ENCODE data around the gene TMEM17.

The TMEM17 gene

DNA sequence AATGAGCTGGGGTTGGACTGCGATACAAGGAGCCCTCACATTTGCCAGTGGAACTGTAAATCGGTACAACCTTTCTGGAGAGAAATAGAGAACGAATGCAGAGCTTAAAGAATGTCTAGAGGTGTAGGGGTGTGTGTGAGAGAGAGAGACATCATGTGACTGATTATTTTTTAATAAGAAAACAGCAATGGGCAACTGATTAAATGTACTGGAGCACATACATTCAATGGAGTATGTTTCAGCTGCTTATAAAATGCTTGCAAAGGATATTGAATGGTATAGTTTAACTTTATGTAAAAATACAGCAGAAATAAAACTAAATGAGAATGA, 391 bp upstream of the TMEM17 start:
- no peak for DNase-seq

- DNase-seq = peak; percentile 39
Observed at GRCh38 chr2:62505109-62505749, 766 bp downstream of the TMEM17 start.

DNA sequence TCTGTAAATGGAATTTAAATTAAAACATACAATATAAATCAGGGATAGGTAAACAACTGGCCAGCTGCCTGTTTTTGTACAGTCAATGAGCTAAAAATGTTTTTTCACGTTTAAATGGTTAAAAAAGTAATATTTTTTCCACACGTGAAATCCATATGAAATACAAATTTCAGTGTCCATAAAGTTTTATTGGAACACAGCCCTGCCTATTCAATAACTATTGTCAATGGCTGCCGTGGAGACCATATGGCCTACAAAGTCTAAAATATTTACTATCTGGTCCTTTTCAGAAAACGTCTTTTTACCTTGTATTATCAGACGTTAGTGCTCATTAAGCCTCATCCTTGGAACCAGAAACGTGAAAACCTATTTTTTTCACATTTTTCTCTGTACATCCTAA, 1.3 kb downstream of the TMEM17 start:
- DNase-seq = no peak

GRCh38 chr2:62501794-62502500, 4.0 kb downstream of the TMEM17 start:
- DNase-seq = no peak

- DNase-seq = no peak
Observed at GRCh38 chr2:62501069-62501468, 4.9 kb downstream of the TMEM17 start.

DNA sequence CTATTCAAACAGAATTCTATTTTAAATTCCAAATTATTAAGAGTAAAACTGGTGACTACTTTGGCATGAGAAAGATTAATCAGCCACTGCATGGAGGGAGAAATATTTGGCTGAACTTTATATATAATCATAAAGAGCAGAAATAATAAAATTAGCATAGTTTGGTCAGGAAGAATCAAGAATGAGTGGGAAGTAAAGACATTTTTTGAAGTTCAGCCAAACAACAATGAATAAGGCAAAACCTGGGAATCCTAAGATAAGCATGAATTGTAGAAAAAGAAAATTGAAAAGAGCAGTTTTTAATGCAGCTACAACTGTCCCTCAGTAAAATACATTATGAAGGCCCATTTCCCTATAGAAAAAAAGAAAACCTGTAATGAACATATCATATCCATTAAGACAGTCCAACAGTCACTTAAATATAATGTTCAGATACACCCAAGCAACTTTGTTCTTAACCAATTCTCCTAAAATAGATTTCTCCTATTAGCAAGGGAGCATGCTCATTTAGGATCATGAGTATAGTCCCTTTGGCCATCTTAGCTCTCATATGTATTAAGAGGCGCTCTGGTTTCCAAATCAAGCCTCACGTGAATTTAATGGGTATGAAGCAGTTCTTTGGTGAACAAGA, 6.5 kb downstream of the TMEM17 start:
- no peak for DNase-seq

DNA sequence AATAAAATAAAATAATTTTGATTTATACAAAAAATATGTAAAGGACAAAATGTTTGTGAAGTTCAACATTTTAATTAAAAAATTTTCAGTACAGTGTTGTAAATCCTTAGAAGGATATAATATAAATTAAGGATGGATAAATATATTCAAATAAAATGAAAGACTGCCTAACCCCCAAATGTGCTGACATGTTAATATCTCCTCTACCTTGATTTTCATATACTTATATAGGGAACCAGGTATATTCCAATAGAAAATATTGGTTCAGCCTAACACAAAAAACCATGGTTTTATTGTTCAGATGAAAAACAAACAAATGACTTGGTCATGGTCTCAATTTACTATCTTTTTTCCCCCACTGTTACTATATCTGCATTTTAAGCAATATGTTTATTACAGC, 7.3 kb downstream of the TMEM17 start:
- no peak for DNase-seq

- no peak for DNase-seq
Observed at GRCh38 chr2:62495761-62496160, 10.2 kb downstream of the TMEM17 start.

- DNase-seq = no peak
Observed at GRCh38 chr2:62492048-62492447, 13.9 kb downstream of the TMEM17 start.

- DNase-seq = no peak
Observed at GRCh38 chr2:62489702-62490101, 16.3 kb downstream of the TMEM17 start.

- no peak for DNase-seq
Observed at GRCh38 chr2:62489162-62489561, 16.8 kb downstream of the TMEM17 start.

DNA sequence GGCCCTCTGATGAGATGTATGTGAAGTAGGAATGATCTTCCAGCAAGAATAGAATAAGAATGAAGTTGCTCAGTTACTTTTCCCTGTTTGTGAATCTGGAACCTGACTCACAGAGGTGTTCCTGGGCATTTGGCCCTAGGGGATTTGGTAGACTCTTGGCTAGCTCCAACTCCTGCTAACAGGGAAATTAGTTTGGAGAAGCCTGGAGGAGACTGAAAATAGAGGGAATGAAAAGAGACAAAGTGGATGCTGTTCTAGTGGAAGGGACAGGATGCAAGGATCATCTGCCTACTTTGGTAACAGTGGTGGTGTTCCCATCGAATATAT, 19.6 kb downstream of the TMEM17 start:
- no peak for DNase-seq

GRCh38 chr2:62485761-62486438, 20.1 kb downstream of the TMEM17 start:
- DNase-seq = no peak

DNA sequence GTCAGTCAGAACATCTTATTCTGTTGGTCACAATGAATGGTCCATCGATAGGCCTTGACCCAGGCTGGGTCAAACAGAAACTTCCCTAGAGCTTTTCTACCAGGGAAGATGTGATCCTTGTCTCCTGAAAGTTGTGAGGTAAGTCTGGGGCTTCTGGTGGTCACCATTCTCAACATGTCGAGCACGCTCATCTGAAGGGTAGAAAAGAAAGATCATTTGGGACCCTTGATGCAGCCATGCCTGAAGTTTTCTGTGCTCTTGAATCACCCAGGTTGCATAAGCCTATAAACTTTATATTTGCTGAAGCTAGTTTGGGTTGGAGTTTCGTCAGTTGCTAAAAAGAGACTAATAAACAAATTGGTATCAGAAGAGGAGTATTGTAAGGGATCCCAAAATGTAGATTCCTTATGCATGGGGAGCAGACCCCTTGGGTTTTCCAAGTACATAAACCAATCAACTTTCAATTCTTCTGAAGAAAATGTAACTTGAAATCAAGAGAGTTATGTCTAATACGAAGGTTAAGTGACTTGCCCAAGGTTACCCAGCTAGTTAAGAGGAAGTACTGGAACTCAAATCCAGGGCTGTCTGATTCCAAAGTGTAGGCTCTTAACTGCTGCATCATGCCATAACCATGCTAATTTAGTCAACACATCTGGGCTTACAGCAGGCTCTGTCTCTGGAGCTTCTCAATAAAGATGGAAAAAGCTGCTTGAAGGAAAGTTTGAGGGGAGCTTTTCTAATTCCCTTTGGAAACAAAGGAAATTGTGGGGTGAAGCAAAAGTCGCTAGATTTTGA, 23.2 kb downstream of the TMEM17 start:
- DNase-seq = no peak

GRCh38 chr2:62479917-62480316, 26.1 kb downstream of the TMEM17 start:
- no peak for DNase-seq

DNA sequence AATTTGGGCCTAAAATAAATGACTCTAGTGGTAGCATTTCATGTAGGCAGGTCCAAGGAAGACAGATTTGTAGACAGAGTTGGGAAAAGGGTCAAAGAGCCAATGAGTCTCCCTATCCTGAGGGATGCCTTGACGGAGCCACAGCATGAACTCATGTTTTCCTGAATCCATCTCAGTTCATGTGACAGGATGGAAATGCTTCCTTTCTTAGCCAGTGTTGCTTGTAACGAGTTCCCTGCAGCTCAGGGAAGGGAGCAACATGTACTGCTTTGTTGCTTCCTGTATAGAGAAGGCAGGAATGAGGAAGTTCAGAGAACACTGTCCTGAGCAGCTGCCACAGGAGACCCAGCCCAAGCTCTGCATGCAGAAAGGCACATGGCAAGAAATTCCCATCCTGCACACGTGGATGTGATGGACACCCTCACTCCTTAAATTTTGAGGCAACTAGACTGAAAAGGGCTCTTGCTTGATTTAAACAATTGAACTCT, 27.9 kb downstream of the TMEM17 start:
- DNase-seq = no peak

- DNase-seq = no peak
Observed at GRCh38 chr2:62477573-62477972, 28.4 kb downstream of the TMEM17 start.

DNA sequence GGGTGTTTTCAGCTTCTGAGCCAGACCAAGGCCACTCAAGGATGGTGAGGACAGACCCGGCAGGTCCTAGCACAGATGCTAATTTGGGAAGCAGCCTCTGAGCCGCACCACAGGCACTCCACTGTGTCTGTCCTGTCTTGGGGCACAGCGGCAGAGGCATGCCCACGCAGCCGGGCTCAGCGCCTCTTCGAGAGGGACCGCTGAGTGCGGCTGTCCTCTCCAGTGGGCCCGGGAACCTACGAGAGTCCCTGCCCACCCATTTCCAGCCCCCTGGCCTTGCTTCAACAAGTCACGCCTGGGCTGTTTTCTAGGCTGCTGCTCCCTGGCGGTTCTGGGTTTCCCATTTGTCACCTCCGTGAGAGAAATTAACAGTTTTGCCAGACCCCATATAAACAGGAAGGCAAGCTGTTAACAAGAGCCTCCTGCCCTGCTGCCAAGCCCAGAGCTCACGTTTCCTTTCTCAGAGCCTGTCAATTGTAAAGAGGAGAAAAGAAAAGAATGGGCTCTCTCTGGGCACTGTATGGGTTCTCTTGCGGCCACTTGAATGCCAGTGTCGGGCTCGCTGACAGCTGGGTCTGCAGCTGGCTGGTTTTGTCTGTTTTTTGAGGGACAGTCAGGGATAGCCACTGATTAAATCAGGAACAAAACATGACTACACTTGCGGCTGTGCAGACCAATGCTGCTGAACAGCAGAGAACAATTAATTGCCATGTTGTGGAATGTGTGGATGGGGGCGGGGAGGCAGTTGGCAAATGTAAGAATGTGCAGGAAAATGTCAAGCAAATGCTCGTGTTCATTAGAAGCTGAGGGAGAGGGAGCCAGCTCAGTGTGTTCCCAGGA, 30.6 kb downstream of the TMEM17 start:
- no peak for DNase-seq

GRCh38 chr2:62474176-62474575, 31.8 kb downstream of the TMEM17 start:
- no peak for DNase-seq

DNA sequence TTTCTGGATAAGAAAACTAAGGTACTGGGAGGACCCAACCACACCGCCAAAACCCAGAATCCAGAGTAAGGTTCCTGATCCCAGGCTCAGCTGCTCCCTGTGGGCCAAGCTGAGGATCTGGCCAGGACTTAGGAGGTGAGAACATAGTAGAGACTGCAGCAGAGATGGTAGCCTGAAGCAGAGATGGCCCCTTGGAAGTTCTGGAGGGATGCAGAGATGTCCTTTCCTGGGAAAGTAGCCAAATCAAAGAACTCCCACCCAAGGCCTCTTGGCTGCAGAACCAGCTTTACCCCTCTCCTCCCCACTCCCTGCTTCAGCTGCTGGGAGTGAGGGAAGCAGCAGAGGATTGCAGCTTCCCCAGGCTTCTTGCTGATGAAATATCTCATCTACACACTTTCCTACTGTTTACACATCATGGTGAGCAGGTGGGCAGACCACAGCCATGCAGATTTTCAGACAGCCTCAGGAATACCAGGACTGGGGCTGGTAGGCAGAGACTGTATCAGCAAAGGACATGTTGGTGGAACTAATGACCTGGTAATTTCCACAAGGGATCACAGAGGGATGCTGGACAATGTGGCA, 32.7 kb downstream of the TMEM17 start:
- DNase-seq = no peak

- no peak for DNase-seq
Observed at GRCh38 chr2:62472312-62472711, 33.7 kb downstream of the TMEM17 start.

DNA sequence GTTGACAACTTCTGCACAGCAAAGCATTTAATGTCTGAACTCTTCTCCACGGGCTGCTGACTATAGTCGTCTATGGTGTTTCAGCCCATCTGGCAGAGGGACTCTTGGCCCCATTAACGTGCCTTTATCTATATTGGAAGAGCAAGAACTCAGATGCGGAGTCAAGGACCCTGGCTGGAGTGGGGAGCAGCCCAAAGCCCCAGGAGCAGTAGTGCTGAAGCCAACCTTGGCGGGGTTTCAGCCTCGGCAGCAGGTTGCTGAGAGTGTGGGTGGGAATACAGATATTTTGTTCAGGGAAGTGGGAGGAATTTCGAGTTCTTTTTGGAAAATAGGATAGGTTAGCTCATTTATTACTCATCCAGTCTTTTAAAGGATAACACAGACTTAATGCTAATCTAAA, 34.2 kb downstream of the TMEM17 start:
- DNase-seq = no peak
